ENCODE results near the gene OVCH2.
"Not testable (repeated sequence)": the region's sequence is repeated elsewhere in the genome, so short reads cannot be mapped to it uniquely, and the experiment has no call there.

Gene OVCH2, protein sequence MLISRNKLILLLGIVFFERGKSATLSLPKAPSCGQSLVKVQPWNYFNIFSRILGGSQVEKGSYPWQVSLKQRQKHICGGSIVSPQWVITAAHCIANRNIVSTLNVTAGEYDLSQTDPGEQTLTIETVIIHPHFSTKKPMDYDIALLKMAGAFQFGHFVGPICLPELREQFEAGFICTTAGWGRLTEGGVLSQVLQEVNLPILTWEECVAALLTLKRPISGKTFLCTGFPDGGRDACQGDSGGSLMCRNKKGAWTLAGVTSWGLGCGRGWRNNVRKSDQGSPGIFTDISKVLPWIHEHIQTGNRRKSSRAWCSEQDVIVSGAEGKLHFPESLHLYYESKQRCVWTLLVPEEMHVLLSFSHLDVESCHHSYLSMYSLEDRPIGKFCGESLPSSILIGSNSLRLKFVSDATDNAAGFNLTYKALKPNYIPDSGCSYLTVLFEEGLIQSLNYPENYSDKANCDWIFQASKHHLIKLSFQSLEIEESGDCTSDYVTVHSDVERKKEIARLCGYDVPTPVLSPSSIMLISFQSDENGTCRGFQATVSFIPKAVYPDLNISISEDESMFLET

GRCh38 chr11:7706377-7706776 lies at the start of gene OVCH2:
TSS of gene OVCH2 (minus strand) at chr11:7706477. CDS start at chr11:7706394, 83 bp downstream.
- no peak for DNase-seq

DNA sequence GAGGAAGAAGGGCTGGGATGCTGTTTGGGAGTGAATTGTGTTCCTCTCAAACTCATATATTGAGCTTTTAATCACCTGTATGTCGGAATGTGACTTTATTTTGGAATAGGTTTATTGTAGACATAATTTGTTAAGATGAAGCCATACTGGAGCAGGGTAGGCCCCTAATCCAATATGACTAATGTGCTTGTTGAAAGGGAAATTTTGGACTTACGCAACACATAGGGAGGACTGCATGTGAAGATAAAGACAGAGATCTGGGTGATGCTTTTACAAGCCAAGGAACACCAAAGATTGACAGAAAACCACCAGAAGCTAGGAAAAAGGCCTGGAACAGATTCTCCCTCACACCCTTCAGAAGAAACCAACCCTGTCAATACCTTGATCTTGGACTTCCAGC lies 43.2 kb upstream of the OVCH2 start:
- DNase-seq = no peak

- DNase-seq = not testable (repeated sequence)
Observed at GRCh38 chr11:7734767-7735166, 28.5 kb upstream of the OVCH2 start.

DNA sequence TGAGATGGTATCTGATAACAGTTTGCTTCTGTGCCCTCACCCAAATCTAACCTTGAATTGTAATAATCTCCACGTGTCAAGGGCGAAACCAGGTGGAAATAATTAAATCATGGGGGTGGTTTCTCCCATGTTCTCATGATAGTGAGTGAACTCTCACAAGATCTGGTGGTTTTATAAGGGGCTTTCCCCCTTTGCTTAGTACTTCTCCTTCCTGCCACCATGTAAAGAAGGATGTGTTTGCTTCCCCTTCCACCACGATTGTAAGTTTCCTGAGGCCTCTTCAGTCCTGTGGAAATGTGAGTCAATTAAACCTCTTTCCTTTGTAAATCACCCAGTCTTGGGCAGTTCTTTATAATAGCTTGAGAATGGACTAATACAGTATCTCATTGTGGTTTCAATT lies 8.5 kb upstream of the OVCH2 start:
- DNase-seq = no peak

- no peak for DNase-seq
Observed at GRCh38 chr11:7703740-7704139, 2.5 kb downstream of the OVCH2 start.

GRCh38 chr11:7696424-7696823 lies 9.9 kb downstream of the OVCH2 start:
- no peak for DNase-seq

GRCh38 chr11:7694235-7694634 lies 12.0 kb downstream of the OVCH2 start:
- no peak for DNase-seq

DNA sequence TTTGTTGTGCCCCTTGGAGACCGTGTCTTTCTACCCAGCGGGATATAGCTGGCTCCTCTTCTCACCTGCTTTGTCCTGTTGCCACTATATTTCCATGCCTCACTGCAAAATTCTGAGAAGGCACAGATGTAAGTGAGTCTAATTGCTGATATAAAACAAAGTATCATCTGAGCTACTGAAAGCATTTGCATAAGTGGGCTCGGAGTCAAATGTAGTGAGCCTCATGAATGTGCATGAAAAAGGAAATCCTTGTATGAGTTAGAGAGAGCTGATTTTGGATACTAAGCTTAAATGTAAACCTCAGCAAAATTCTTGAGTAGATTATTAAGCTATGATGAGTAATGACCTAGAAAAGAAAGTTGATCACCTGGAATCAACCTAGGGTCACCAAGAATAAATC lies 13.9 kb downstream of the OVCH2 start:
- DNase-seq = no peak

DNA sequence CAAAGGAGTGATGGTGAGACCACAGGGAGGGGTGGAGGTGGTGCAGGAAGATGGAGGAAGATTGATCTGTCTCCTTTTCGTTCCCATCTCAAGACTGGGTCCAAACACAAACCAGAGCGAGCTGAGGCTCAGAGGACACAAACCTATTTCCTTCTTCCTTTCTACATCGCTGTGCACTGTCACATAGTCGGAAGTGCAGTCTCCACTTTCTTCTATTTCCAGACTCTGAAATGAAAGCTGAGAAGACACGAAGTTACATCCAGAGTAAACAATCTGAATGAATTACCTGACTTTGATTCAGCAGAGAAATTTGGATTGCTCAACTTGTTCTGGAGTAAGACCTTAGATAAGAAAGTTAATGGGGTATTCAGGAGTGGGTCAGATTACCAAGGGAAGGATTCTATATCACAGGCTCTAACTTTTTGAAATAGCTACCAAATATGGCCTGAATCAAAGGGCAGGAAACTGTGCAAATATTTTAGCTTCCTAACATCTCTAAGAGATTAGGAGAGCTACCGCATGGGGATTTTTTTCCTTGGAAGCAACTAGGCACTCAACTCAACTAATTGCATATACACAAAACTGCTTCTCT lies 14.4 kb downstream of the OVCH2 start:
- no peak for DNase-seq

DNA sequence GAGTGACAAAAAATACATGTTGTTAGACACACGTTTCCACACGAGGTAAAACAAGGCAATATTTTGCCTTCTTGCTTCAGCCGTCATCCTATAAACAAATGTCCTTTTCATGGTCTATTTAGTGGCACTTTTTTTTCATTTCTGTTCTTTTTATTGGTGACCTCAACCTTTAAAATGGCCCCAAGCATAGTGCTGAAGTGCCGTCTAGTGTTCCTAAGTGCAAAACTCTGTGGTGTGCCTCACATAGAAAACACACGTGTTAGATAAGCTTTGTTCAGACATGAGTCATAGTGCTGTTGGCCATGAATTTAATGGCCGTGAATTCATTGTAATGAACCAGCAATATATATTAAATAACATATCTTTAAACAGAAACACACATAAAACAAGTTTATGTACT lies 15.6 kb downstream of the OVCH2 start:
- DNase-seq = no peak

GRCh38 chr11:7689239-7689638 lies 17.0 kb downstream of the OVCH2 start:
- no peak for DNase-seq

GRCh38 chr11:7688238-7688826 lies 17.9 kb downstream of the OVCH2 start:
- DNase-seq = no peak

- DNase-seq = no peak
Observed at GRCh38 chr11:7687386-7687785, 18.9 kb downstream of the OVCH2 start.

DNA sequence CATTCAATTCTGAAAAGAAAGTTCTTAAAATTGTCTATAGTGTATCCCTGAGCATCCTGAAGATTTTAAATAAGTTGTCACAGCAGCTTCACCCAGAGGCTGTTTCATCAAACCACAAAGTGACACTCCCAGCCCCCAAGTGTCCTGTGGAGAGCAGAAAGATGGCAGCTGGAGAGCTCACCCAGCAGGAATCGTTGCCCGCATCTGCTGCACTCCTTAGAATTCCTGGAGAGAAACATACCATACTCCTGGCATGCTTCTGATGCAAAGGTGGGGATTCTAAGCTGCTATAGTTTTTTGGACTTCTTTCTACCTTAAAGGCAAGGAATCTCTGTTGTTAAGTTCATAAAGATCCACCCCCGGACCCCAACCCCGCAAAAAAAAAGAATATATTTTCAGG lies 19.5 kb downstream of the OVCH2 start:
- DNase-seq = no peak

DNA sequence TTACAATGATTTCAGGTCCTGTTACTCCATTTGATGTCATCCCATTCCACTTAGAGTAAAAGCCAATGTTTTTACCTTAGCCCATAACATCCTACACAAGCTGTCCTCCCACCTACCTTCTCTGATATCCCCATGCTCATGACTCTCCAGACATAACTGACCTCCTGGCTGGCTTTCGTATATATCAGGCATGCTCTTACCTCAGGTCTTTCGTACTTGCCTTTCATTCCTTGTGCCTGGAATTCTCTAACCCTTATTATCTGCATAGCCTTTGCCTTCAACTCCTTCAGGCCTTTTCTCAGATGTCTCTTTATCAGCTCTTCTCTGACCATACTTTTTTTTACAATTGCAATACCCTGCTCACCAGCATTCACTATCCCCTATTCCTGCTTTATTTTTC lies 22.7 kb downstream of the OVCH2 start:
- no peak for DNase-seq

DNA sequence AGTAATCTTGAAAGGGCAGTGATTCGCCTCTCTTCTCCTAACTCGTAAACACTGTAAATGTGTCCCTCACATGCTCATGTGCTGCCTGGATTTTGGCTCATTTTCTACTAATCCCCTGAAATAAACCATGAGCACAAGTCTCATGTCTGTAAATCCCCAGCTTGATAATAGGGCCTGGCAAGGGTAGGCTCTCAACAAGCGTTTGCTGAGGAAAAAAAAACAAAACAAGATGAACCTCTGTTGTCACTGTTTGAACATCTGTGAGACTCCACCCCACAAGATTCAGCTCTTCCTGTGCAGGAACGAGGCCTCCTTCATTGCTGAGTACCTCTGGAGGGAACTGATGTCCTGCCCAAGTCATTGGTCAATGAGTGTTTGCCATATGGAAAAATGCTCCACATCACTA lies 28.5 kb downstream of the OVCH2 start:
- DNase-seq = no peak

DNA sequence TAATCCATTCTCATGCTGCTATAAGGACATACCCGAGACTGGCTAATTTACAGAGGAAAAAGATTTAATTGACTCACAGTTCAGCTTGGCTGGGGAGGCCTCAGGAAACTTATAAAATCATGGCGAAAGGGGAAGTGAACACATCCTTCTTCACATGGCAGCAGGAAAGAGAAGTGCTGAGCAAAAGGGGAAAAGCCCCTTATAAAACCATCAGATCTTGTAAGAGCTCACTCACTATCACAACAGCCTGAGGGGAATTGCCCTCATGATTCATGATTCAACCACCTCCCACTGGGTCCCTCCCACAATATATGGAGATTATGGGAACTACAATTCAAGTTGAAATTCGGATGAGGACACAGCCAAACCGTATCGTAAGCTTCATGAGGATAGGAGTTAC lies 29.2 kb downstream of the OVCH2 start:
- no peak for DNase-seq

- DNase-seq = no peak
Observed at GRCh38 chr11:7675631-7676030, 30.6 kb downstream of the OVCH2 start.

- DNase-seq = no peak
Observed at GRCh38 chr11:7673724-7674434, 32.4 kb downstream of the OVCH2 start.

GRCh38 chr11:7672960-7673723 lies 33.1 kb downstream of the OVCH2 start, which contains the start of gene CYB5R2:
TSS of gene CYB5R2 (minus strand) at chr11:7673500. CDS start at chr11:7672825, 675 bp downstream.
- DNase-seq = no peak

- no peak for DNase-seq
Observed at GRCh38 chr11:7672276-7672959, 33.9 kb downstream of the OVCH2 start.

Data from cerebellar nuclear complex (tissue), 1 donor.